Fibroblast of villous mesenchyme (primary cell): ENCODE measurements around the gene COL13A1. TPM values are rescaled to one million over a fixed set of nuclear protein-coding genes. Genes with fewer than 3 reads are reported as not detected.

Source experiments
- DNase-seq: peaks from one replicate; pipeline ENCODE4 v3.0.0-alpha.2; 2010; ENCODE audit warnings: low read depth
- H3K4me3 ChIP-seq: 2 replicates; pipeline ENCODE4 v1.5.1; 2011; ENCODE audit warnings: low read depth, mild to moderate bottlenecking, low read length
- CTCF ChIP-seq: IDR thresholded peaks from 2 replicates; pipeline ENCODE4 v1.5.1; 2012; ENCODE audit warnings: low read depth, mild to moderate bottlenecking, low read length; ENCODE audit not compliant: insufficient read depth
- total RNA-seq: library from RNA; depleted of rRNA; stranded (reverse); fragments of >200 nt; gene quantifications from 2 replicates; pipeline ENCODE4 v1.2.3, GENCODE V29; 2012

Gene COL13A1
- total RNA-seq, 1 donor = 3.5 TPM

GRCh38 chr10:69872323-69872722 lies 70.6 kb downstream of the COL13A1 start:
- no peak for TF ChIP-seq CTCF
- H3K4me3 ChIP-seq = no peak overlapping the region
- no peak for DNase-seq

GRCh38 chr10:69873135-69873639 lies 71.5 kb downstream of the COL13A1 start:
- no peak overlapping the region for H3K4me3 ChIP-seq
- no peak for TF ChIP-seq CTCF
- no peak for DNase-seq

GRCh38 chr10:69874449-69874848 lies 72.7 kb downstream of the COL13A1 start:
- H3K4me3 ChIP-seq = no peak overlapping the region
- DNase-seq = peak; percentile 21
- TF ChIP-seq CTCF = no peak

- TF ChIP-seq CTCF = no peak
- no peak for DNase-seq
- H3K4me3 ChIP-seq = no peak overlapping the region
Observed at GRCh38 chr10:69875856-69876255, 74.2 kb downstream of the COL13A1 start.

GRCh38 chr10:69876286-69876685 lies 74.6 kb downstream of the COL13A1 start:
- TF ChIP-seq CTCF = no peak
- no peak for DNase-seq
- no peak overlapping the region for H3K4me3 ChIP-seq

- TF ChIP-seq CTCF = no peak
- H3K4me3 ChIP-seq = no peak overlapping the region
- no peak for DNase-seq
Observed at GRCh38 chr10:69876931-69877330, 75.2 kb downstream of the COL13A1 start.

GRCh38 chr10:69878038-69878437 lies 76.3 kb downstream of the COL13A1 start:
- no peak overlapping the region for H3K4me3 ChIP-seq
- no peak for TF ChIP-seq CTCF
- DNase-seq = no peak
